Inflammatory macrophage (primary cell): ENCODE data around the gene ETDB.
"Not testable (repeated sequence)": the region's sequence is repeated elsewhere in the genome, so short reads cannot be mapped to it uniquely, and the experiment has no call there.

ENCODE experiments used
- DNase-seq, 2 donors: peaks; one replicate each; pipeline ENCODE4 v3.0.0-alpha.2; 2020 to 2022
- total RNA-seq, 18 experiments: gene quantifications; one replicate each; lab custom pipeline; 2026; ENCODE audit warnings: mixed read lengths in 6 of 18, inconsistent platforms in 2 of 18; lab: John Stamatoyannopoulos, UW

ETDB gene
- total RNA-seq: 0 reads per million in 18 experiments

DNA sequence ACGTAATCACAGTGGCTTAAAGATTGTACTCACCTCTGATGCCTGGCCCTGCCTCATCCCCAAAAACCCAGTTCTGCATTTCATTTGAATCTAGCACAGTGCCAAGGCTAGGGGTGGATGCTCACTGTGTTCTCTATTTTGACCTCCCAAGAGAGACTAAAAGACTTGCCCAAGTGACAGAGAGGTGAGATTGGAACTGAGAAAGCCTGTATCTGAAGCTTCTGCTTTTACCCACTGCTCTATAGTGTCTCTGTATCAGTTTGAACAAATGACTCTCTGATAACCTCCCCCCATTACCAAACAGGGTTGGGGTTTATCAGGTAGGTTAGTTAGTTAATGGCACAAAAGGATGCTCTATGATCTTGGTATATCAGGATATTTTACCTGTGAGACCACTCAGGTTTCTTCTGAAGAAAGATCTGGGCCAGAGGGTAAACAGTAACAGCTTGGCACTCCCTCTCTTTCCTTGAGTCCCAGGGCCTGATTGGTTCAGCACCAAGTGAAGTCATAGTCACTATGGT, at the start of gene ETDB:
Gene ETDB, minus strand, starts transcription at position 471 of the 521 bp plus-strand sequence. CDS start 1,265 bp downstream, outside the sequence.
- not testable (repeated sequence) for DNase-seq

GRCh38 chrX:135169534-135169933, 49.2 kb upstream of the ETDB start:
- DNase-seq: not testable (repeated sequence)

GRCh38 chrX:135168486-135168885, 48.2 kb upstream of the ETDB start:
- no peak for DNase-seq

DNA sequence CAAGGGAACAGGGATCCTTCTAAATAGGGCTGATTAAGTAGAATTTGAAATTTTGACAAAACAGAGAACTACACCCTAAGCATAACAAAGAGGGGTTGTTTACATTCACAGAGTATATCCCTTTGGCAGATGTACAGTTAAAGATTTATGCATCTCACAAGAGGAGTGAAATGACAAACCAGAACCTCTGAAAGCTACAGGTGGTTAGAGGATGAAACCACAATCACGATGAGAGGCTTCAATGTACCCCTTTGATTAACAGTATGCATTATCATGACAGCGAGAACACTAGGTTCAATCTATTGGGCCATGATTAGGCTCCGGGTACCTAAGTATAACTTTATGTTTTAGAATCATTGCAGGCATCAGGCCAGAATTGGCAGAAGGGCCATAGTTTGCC, 34.4 kb upstream of the ETDB start:
- not testable (repeated sequence) for DNase-seq

GRCh38 chrX:135126145-135126544, 5.8 kb upstream of the ETDB start:
- DNase-seq: not testable (repeated sequence)

- DNase-seq: not testable (repeated sequence)
These were observed 4.3 kb downstream of the ETDB start for GRCh38 chrX:135116064-135116463.

GRCh38 chrX:135114392-135114791, 5.9 kb downstream of the ETDB start:
- no peak for DNase-seq

GRCh38 chrX:135112743-135113142, 7.6 kb downstream of the ETDB start:
- no peak for DNase-seq

GRCh38 chrX:135112096-135112729, 8.1 kb downstream of the ETDB start:
- DNase-seq: peak; percentile 40 to 49

- DNase-seq: no peak
These were observed 10.8 kb downstream of the ETDB start for GRCh38 chrX:135109554-135109953.

DNA sequence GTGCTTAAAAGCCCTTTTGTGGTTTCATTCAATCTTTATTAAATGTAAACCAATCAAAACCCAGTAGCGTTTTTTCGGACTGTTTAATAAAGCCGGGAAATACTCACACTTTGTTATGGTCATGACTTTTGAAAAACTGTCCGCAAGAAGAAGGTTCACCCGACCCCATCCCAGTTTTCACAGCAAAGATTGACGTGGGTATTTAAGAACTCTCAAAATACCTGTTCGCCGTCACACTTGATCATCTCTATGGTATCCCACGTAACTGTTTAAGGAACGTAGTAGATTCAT, 20.9 kb downstream of the ETDB start:
- no peak for DNase-seq

DNA sequence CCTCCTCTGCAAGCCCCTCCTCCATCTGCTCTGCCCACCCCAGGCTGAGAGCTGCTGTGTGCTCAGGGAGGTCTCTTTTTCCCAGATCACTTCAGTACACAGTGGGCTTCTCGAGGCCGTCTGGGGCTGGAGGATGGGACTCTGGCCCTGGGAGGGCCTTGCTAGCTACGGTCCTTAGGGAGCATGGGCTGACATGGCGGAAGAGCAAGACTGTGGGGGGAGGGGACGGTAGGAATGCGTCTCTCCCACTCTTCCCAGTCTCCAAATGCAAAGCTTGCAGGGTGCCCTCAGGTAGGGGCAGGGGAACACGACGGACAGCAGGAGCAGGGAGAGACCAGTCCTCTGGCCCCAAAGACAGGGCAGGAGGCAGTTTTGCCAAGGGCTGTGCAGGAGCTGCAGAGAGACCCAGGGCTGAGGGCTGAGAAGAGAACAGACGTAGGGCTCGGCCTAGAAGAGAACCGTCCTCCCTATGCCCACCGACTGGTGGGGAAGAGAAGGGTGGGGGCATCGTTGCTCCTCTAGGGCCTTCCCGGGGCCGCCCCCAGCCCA, 23.1 kb downstream of the ETDB start:
- DNase-seq: not testable (repeated sequence)

- DNase-seq: no peak
These were observed 24.6 kb downstream of the ETDB start for GRCh38 chrX:135095715-135096114.

GRCh38 chrX:135094726-135095125, 25.6 kb downstream of the ETDB start:
- DNase-seq: no peak

GRCh38 chrX:135089126-135089525, 31.2 kb downstream of the ETDB start:
- no peak for DNase-seq

- no peak for DNase-seq
These were observed 32.5 kb downstream of the ETDB start for GRCh38 chrX:135087867-135088266.

DNA sequence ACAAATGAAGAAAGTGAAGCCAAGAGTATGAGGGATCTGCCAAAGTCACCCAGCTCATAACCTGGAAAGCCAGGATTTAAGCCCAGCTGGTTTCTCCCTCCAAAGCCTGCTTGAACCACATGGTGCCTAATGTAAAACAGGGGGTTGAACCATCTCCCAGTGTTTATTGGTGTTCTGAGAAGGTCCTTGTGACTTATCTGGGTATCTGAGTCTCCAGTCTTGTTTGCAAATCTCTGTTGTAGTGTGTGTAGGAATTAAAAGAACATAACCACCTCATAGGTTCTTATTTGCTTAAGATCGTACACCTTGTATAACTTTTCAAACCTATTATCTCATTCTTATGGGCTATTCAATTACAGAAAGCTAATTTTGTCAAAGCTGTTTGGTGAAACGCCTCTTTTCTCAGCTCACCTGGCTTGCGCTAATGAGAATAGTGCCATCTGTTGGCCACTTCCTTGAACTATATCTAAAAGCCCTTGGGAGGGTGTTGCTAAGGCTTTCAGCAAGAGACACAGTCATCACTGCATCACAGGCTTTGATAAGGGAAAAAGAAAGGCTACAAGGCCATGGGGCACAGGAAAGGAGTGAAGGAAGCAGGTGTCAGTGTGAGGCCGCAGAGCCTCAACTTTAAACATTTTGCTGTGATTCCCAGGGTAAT, 34.0 kb downstream of the ETDB start:
- DNase-seq: peak; percentile 25 to 44

- DNase-seq: no peak
These were observed 38.5 kb downstream of the ETDB start for GRCh38 chrX:135081693-135082404.
